ENCODE data around the gene PLEKHH1. TPM values are rescaled to one million over a fixed set of nuclear protein-coding genes. Genes with fewer than 3 reads are reported as not detected.

Gene PLEKHH1
- total and polyA plus RNA-seq, 4 donors: 0.46 to 2.4 (median 0.89) TPM

DNA sequence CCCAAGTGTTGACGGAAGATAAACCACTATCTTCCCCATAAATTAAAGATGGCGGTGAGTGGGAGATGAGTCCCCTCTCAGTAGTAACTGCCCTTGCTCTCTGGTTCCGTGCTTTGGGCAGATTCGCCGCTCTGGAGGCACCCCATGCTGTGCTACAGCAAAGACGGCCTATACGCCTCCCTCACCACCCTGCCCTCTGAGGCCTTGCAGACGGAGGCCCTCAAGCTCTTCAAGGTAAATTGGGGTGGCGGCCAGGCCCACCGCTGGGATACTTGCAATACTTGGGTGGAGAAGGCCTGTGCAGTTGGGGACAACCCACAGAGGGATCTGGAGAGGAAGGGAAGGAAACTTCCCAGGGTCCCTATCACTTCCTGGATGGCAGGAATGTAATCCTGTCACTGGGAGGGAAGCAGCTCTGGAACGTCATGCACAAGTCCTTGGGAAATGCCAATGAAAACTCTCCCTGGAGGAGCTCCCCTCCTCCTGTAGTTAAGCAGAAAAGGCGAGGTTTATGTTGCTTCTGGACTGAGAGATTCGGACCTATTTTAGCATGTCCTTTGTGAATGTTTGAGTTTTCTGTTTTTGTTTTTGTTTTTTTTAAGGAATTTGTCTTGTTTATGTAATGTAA, 44.2 kb downstream of the PLEKHH1 start:
- H3K9ac ChIP-seq (ENCODE audit: low read depth in 1 of 2, low read length in 2 of 2): no peak overlapping the region
- H3K27me3 ChIP-seq (ENCODE audit: control insufficient read depth in 4 of 4, insufficient read depth in 4 of 4, low read length in 3 of 4): no peaks in the 10 kb centered on the region
- H3K4me1 ChIP-seq (ENCODE audit: control insufficient read depth in 4 of 4, insufficient read depth in 4 of 4, low read length in 3 of 4): peaks cover 0 to 2% (median 0%) of the 10 kb centered on the region in 4 donors
- H3K9me3 ChIP-seq (ENCODE audit: control insufficient read depth in 4 of 4, low read length in 3 of 4): no peaks in the 10 kb centered on the region
- TF ChIP-seq SP1 (IDR thresholded peaks at IDR 0.05) (no peak), EGR1 (IDR thresholded peaks at IDR 0.05; ENCODE audit: low read depth in 2 of 2) (no peak)
- TF ChIP-seq, protein P1, sequence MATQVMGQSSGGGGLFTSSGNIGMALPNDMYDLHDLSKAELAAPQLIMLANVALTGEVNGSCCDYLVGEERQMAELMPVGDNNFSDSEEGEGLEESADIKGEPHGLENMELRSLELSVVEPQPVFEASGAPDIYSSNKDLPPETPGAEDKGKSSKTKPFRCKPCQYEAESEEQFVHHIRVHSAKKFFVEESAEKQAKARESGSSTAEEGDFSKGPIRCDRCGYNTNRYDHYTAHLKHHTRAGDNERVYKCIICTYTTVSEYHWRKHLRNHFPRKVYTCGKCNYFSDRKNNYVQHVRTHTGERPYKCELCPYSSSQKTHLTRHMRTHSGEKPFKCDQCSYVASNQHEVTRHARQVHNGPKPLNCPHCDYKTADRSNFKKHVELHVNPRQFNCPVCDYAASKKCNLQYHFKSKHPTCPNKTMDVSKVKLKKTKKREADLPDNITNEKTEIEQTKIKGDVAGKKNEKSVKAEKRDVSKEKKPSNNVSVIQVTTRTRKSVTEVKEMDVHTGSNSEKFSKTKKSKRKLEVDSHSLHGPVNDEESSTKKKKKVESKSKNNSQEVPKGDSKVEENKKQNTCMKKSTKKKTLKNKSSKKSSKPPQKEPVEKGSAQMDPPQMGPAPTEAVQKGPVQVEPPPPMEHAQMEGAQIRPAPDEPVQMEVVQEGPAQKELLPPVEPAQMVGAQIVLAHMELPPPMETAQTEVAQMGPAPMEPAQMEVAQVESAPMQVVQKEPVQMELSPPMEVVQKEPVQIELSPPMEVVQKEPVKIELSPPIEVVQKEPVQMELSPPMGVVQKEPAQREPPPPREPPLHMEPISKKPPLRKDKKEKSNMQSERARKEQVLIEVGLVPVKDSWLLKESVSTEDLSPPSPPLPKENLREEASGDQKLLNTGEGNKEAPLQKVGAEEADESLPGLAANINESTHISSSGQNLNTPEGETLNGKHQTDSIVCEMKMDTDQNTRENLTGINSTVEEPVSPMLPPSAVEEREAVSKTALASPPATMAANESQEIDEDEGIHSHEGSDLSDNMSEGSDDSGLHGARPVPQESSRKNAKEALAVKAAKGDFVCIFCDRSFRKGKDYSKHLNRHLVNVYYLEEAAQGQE (IDR thresholded peaks at IDR 0.05): no peak
- DNase-seq (ENCODE audit: low spot score): no peak
- no peak overlapping the region for H3K27ac ChIP-seq (ENCODE audit: low read depth in 1 of 2, low read length in 2 of 2)
- H3K36me3 ChIP-seq (ENCODE audit: control insufficient read depth in 4 of 4, insufficient read depth in 3 of 4, low read depth in 1 of 4, low read length in 3 of 4): no peaks in the 10 kb centered on the region
- WGBS: 82% methylated on average over 13 of the region's 13 CpGs
- H3K4me3 ChIP-seq (ENCODE audit: low read depth in 1 of 3, low read length in 3 of 3): no peak overlapping the region

DNA sequence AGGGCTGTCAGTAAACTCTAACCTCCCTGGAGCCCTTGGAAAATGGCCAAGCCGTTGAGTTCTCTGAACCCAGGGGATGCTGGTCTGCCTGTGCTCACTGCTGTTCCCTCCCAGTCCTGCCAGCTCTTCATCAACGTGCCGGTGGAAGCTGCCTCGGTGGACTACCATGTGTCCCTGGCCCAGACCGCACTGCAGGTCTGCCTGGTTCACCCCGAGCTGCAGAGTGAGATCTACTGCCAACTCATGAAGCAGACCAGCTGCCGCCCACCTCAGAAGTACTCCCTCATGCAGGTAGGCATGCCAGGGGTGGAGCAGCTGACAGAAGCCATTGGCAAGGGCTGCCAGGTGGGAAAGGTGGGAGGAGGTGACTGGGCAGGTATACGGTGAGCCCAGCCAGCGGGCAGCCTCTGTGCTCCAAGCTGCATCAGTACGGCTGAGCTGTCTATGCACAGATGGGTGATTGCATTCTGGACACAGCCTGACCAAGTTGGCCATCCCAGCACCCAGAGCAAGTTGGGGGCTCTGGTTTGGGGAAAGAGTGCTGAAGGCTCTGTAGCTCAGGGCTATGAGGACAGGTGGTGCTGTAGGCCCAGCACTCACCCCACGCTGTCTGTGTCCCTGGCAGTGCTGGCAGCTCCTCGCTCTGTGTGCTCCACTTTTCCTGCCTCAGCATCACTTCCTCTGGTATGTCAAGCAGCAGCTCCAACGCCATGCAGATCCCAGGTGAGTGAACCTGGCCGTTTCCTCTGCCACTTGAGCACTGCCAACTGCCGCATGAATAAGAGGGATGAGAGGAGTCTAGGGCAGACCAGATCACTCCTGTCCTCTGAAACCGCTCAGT, 45.0 kb downstream of the PLEKHH1 start:
- Histone ChIP-seq H3K36me3 (ENCODE audit: control insufficient read depth in 4 of 4, insufficient read depth in 3 of 4, low read depth in 1 of 4, low read length in 3 of 4) (no peaks in the 10 kb centered on the region), H3K27me3 (ENCODE audit: control insufficient read depth in 4 of 4, insufficient read depth in 4 of 4, low read length in 3 of 4) (no peaks in the 10 kb centered on the region)
- peak; percentile 46 for DNase-seq (ENCODE audit: low spot score)

DNA sequence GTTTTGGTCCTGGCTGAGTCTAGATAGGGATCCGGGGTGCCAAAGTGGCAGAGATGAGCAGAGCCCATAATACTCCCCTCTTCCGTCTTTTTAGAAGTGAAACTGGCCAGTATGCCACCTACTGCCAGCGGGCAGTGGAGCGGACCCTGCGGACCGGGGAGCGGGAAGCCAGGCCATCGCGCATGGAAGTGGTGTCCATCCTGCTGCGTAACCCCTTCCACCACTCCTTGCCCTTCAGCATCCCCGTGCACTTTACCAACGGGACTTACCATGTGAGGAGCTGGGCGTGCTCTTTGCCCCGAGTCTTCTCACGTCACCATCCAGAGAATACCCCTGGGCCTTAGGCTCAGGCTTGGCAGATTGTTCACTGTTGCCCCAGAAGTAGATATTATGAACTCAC, 46.0 kb downstream of the PLEKHH1 start:
- TF ChIP-seq, protein P2, sequence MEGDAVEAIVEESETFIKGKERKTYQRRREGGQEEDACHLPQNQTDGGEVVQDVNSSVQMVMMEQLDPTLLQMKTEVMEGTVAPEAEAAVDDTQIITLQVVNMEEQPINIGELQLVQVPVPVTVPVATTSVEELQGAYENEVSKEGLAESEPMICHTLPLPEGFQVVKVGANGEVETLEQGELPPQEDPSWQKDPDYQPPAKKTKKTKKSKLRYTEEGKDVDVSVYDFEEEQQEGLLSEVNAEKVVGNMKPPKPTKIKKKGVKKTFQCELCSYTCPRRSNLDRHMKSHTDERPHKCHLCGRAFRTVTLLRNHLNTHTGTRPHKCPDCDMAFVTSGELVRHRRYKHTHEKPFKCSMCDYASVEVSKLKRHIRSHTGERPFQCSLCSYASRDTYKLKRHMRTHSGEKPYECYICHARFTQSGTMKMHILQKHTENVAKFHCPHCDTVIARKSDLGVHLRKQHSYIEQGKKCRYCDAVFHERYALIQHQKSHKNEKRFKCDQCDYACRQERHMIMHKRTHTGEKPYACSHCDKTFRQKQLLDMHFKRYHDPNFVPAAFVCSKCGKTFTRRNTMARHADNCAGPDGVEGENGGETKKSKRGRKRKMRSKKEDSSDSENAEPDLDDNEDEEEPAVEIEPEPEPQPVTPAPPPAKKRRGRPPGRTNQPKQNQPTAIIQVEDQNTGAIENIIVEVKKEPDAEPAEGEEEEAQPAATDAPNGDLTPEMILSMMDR (IDR thresholded peaks at IDR 0.05; ENCODE audit: low read depth, low read length, missing input control): no peak
- TF ChIP-seq NR2F2 (IDR thresholded peaks at IDR 0.05) (no peak), FOXA2 (IDR thresholded peaks at IDR 0.05) (no peak), SP1 (IDR thresholded peaks at IDR 0.05) (no peak), TAF1 (conservative IDR thresholded peaks at IDR 0.05) (no peak), YY1 (IDR thresholded peaks at IDR 0.05) (no peak), RAD21 (IDR thresholded peaks at IDR 0.05) (no peak), EGR1 (IDR thresholded peaks at IDR 0.05; ENCODE audit: low read depth in 2 of 2) (no peak), JUND (IDR thresholded peaks at IDR 0.05) (no peak), RXRA (IDR thresholded peaks at IDR 0.05) (no peak)
- TF ChIP-seq, protein P3, sequence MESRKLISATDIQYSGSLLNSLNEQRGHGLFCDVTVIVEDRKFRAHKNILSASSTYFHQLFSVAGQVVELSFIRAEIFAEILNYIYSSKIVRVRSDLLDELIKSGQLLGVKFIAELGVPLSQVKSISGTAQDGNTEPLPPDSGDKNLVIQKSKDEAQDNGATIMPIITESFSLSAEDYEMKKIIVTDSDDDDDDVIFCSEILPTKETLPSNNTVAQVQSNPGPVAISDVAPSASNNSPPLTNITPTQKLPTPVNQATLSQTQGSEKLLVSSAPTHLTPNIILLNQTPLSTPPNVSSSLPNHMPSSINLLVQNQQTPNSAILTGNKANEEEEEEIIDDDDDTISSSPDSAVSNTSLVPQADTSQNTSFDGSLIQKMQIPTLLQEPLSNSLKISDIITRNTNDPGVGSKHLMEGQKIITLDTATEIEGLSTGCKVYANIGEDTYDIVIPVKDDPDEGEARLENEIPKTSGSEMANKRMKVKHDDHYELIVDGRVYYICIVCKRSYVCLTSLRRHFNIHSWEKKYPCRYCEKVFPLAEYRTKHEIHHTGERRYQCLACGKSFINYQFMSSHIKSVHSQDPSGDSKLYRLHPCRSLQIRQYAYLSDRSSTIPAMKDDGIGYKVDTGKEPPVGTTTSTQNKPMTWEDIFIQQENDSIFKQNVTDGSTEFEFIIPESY (IDR thresholded peaks at IDR 0.05): no peak
- TF ChIP-seq, protein P1 (IDR thresholded peaks at IDR 0.05): no peak

More for the DNA sequence above, 45.0 kb downstream of the PLEKHH1 start:
- no peak overlapping the region for H3K27ac ChIP-seq (ENCODE audit: low read depth in 1 of 2, low read length in 2 of 2)
- H3K9me3 ChIP-seq (ENCODE audit: control insufficient read depth in 4 of 4, low read length in 3 of 4): no peaks in the 10 kb centered on the region
- no peak overlapping the region for H3K4me3 ChIP-seq (ENCODE audit: low read depth in 1 of 3, low read length in 3 of 3)
- H3K4me1 ChIP-seq (ENCODE audit: control insufficient read depth in 4 of 4, insufficient read depth in 4 of 4, low read length in 3 of 4): peaks cover 0 to 2% (median 0%) of the 10 kb centered on the region in 4 donors
- H3K9ac ChIP-seq (ENCODE audit: low read depth in 1 of 2, low read length in 2 of 2): no peak overlapping the region
- TF ChIP-seq HNF4G (IDR thresholded peaks at IDR 0.05): no peak
- 80% methylated on average over 16 of the region's 16 CpGs for WGBS

More for the DNA sequence above, 46.0 kb downstream of the PLEKHH1 start:
- Histone ChIP-seq H3K27ac (ENCODE audit: low read depth in 1 of 2, low read length in 2 of 2) (no peak overlapping the region), H3K9ac (ENCODE audit: low read depth in 1 of 2, low read length in 2 of 2) (no peak overlapping the region), H3K36me3 (ENCODE audit: control insufficient read depth in 4 of 4, insufficient read depth in 3 of 4, low read depth in 1 of 4, low read length in 3 of 4) (no peaks in the 10 kb centered on the region), H3K4me3 (ENCODE audit: low read depth in 1 of 3, low read length in 3 of 3) (no peak overlapping the region), H3K9me3 (ENCODE audit: control insufficient read depth in 4 of 4, low read length in 3 of 4) (no peaks in the 10 kb centered on the region), H3K4me1 (ENCODE audit: control insufficient read depth in 4 of 4, insufficient read depth in 4 of 4, low read length in 3 of 4) (peaks cover 0 to 2% (median 0%) of the 10 kb centered on the region in 4 donors), H3K27me3 (ENCODE audit: control insufficient read depth in 4 of 4, insufficient read depth in 4 of 4, low read length in 3 of 4) (no peaks in the 10 kb centered on the region)
- 87% methylated on average over 15 of the region's 15 CpGs for WGBS
- no peak for DNase-seq (ENCODE audit: low spot score)

Data from liver (tissue), 9 donors.